ENCODE data around the gene NUSAP1.
"Not testable (repeated sequence)": the region's sequence is repeated elsewhere in the genome, so short reads cannot be mapped to it uniquely, and the experiment has no call there.

DNA sequence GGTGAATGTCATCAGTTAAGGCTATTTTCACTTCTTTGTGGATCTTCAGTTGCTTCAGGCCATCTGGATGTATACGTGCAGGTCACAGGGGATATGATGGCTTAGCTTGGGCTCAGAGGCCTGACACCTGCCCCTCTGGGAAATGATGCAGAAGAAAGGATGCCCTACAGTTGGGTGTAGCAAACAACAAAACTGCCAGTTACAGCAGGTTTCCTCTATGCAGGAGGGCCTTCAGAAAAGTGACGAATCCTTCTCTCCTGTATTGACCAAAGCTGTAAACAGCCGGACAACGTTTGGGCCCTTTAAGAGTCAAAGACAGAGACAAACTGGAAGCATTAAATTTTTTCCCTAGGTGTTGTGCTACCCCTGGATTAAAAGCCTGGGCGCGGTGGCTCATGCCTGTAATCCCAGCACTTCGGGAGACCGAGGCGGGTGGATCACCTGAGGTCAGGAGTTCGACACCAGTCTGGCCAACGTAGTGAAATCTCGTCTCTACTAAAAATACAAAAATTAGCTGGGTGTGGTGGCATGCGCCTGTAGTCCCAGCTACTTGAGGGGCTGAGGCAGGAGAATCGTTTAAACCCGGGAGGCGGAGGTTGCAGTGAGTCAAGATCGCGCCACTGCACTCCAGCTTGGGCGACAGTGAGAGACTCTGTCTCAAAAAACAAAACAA, 49.6 kb upstream of the NUSAP1 start:
- TF ChIP-seq ESRRA (IDR thresholded peaks at IDR 0.05; ENCODE audit: low read length); GABPA (IDR thresholded peaks at IDR 0.05; ENCODE audit: low read depth); CBX5 (IDR thresholded peaks at IDR 0.05; ENCODE audit: low read depth); SMC3 (IDR thresholded peaks at IDR 0.05; ENCODE audit: borderline replicate concordance, low read length): not testable (repeated sequence)
- TF ChIP-seq, protein P1, sequence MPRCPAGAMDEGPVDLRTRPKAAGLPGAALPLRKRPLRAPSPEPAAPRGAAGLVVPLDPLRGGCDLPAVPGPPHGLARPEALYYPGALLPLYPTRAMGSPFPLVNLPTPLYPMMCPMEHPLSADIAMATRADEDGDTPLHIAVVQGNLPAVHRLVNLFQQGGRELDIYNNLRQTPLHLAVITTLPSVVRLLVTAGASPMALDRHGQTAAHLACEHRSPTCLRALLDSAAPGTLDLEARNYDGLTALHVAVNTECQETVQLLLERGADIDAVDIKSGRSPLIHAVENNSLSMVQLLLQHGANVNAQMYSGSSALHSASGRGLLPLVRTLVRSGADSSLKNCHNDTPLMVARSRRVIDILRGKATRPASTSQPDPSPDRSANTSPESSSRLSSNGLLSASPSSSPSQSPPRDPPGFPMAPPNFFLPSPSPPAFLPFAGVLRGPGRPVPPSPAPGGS (IDR thresholded peaks at IDR 0.05; ENCODE audit: borderline replicate concordance, insufficient read depth, low read depth, low read length, poor library complexity, severe bottlenecking): not testable (repeated sequence)
- TF ChIP-seq, protein P2, sequence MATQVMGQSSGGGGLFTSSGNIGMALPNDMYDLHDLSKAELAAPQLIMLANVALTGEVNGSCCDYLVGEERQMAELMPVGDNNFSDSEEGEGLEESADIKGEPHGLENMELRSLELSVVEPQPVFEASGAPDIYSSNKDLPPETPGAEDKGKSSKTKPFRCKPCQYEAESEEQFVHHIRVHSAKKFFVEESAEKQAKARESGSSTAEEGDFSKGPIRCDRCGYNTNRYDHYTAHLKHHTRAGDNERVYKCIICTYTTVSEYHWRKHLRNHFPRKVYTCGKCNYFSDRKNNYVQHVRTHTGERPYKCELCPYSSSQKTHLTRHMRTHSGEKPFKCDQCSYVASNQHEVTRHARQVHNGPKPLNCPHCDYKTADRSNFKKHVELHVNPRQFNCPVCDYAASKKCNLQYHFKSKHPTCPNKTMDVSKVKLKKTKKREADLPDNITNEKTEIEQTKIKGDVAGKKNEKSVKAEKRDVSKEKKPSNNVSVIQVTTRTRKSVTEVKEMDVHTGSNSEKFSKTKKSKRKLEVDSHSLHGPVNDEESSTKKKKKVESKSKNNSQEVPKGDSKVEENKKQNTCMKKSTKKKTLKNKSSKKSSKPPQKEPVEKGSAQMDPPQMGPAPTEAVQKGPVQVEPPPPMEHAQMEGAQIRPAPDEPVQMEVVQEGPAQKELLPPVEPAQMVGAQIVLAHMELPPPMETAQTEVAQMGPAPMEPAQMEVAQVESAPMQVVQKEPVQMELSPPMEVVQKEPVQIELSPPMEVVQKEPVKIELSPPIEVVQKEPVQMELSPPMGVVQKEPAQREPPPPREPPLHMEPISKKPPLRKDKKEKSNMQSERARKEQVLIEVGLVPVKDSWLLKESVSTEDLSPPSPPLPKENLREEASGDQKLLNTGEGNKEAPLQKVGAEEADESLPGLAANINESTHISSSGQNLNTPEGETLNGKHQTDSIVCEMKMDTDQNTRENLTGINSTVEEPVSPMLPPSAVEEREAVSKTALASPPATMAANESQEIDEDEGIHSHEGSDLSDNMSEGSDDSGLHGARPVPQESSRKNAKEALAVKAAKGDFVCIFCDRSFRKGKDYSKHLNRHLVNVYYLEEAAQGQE (IDR thresholded peaks at IDR 0.05; ENCODE audit: low read depth, low read length): not testable (repeated sequence)
- TF ChIP-seq, protein P3, sequence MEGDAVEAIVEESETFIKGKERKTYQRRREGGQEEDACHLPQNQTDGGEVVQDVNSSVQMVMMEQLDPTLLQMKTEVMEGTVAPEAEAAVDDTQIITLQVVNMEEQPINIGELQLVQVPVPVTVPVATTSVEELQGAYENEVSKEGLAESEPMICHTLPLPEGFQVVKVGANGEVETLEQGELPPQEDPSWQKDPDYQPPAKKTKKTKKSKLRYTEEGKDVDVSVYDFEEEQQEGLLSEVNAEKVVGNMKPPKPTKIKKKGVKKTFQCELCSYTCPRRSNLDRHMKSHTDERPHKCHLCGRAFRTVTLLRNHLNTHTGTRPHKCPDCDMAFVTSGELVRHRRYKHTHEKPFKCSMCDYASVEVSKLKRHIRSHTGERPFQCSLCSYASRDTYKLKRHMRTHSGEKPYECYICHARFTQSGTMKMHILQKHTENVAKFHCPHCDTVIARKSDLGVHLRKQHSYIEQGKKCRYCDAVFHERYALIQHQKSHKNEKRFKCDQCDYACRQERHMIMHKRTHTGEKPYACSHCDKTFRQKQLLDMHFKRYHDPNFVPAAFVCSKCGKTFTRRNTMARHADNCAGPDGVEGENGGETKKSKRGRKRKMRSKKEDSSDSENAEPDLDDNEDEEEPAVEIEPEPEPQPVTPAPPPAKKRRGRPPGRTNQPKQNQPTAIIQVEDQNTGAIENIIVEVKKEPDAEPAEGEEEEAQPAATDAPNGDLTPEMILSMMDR (IDR thresholded peaks at IDR 0.05 in 2 of 3, conservative IDR thresholded peaks at IDR 0.05 in 1 of 3; ENCODE audit: control insufficient read depth in 2 of 3, extremely low read depth in 1 of 3, insufficient read depth in 1 of 3, low read depth in 3 of 3, low read length in 3 of 3): not testable (repeated sequence)
- TF ChIP-seq, protein P4, sequence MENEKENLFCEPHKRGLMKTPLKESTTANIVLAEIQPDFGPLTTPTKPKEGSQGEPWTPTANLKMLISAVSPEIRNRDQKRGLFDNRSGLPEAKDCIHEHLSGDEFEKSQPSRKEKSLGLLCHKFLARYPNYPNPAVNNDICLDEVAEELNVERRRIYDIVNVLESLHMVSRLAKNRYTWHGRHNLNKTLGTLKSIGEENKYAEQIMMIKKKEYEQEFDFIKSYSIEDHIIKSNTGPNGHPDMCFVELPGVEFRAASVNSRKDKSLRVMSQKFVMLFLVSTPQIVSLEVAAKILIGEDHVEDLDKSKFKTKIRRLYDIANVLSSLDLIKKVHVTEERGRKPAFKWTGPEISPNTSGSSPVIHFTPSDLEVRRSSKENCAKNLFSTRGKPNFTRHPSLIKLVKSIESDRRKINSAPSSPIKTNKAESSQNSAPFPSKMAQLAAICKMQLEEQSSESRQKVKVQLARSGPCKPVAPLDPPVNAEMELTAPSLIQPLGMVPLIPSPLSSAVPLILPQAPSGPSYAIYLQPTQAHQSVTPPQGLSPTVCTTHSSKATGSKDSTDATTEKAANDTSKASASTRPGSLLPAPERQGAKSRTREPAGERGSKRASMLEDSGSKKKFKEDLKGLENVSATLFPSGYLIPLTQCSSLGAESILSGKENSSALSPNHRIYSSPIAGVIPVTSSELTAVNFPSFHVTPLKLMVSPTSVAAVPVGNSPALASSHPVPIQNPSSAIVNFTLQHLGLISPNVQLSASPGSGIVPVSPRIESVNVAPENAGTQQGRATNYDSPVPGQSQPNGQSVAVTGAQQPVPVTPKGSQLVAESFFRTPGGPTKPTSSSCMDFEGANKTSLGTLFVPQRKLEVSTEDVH (IDR thresholded peaks at IDR 0.05; ENCODE audit: low read depth, partially characterized antibody): not testable (repeated sequence)

Data from GM12878 (cell line).